Measurements from ENCODE around the gene NRXN3. TPM values are rescaled to one million over a fixed set of nuclear protein-coding genes. Genes with fewer than 3 reads are reported as not detected.

NRXN3 gene
- polyA plus RNA-seq, 1 donor from 2014 or later: 110 TPM

GRCh38 chr14:78451319-78451695 lies 281.1 kb downstream of the NRXN3 start:
- Histone ChIP-seq H3F3A (ENCODE audit: insufficient read depth, low read length, poor library complexity, severe bottlenecking) (no peaks in the 10 kb centered on the region), H3K9me3 (ENCODE audit: low read length) (no peaks in the 10 kb centered on the region), H3K36me3 (ENCODE audit: insufficient read depth, low read length) (no peaks in the 10 kb centered on the region), H4K20me1 (ENCODE audit: insufficient read depth) (no peaks in the 10 kb centered on the region), H3K79me2 (replicated peaks; ENCODE audit: insufficient read depth, low read length) (no peaks in the 10 kb centered on the region), H3K9ac (ENCODE audit: low read length) (no peak overlapping the region), H3K9me2 (ENCODE audit: insufficient read depth, low read length) (no peaks in the 10 kb centered on the region), H3K27me3 (ENCODE audit: insufficient read depth, low read depth, low read length) (no peaks in the 10 kb centered on the region), H3K27ac (ENCODE audit: low read length) (no peak overlapping the region), H3K4me2 (ENCODE audit: low read length) (no peak overlapping the region), H2AFZ (ENCODE audit: low read depth, low read length) (no peak overlapping the region), H3K4me3 (ENCODE audit: low read length) (no peak overlapping the region)
- no peak for TF ChIP-seq TAF1 (IDR thresholded peaks at IDR 0.05; ENCODE audit: low read depth)
- TF ChIP-seq CTCF (IDR thresholded peaks at IDR 0.05; ENCODE audit: poor library complexity, severe bottlenecking): no peak
- TF ChIP-seq MXI1 (conservative IDR thresholded peaks at IDR 0.05; ENCODE audit: poor library complexity, severe bottlenecking): no peak
- no peak for TF ChIP-seq EP300 (conservative IDR thresholded peaks at IDR 0.05; ENCODE audit: poor library complexity, severe bottlenecking)
- no peak for TF ChIP-seq RAD21 (conservative IDR thresholded peaks at IDR 0.05)
- TF ChIP-seq, protein P1, sequence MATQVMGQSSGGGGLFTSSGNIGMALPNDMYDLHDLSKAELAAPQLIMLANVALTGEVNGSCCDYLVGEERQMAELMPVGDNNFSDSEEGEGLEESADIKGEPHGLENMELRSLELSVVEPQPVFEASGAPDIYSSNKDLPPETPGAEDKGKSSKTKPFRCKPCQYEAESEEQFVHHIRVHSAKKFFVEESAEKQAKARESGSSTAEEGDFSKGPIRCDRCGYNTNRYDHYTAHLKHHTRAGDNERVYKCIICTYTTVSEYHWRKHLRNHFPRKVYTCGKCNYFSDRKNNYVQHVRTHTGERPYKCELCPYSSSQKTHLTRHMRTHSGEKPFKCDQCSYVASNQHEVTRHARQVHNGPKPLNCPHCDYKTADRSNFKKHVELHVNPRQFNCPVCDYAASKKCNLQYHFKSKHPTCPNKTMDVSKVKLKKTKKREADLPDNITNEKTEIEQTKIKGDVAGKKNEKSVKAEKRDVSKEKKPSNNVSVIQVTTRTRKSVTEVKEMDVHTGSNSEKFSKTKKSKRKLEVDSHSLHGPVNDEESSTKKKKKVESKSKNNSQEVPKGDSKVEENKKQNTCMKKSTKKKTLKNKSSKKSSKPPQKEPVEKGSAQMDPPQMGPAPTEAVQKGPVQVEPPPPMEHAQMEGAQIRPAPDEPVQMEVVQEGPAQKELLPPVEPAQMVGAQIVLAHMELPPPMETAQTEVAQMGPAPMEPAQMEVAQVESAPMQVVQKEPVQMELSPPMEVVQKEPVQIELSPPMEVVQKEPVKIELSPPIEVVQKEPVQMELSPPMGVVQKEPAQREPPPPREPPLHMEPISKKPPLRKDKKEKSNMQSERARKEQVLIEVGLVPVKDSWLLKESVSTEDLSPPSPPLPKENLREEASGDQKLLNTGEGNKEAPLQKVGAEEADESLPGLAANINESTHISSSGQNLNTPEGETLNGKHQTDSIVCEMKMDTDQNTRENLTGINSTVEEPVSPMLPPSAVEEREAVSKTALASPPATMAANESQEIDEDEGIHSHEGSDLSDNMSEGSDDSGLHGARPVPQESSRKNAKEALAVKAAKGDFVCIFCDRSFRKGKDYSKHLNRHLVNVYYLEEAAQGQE (IDR thresholded peaks at IDR 0.05; ENCODE audit: borderline replicate concordance): no peak
- TF ChIP-seq SMC3 (conservative IDR thresholded peaks at IDR 0.05; ENCODE audit: poor library complexity): no peak
- TF ChIP-seq EZH2 (IDR thresholded peaks at IDR 0.05; ENCODE audit: borderline replicate concordance, insufficient read depth, low read length, poor library complexity, severe bottlenecking): no peak
- TF ChIP-seq POLR2AphosphoS5 (IDR thresholded peaks at IDR 0.05): no peak

- H3K9ac ChIP-seq (ENCODE audit: low read length): no peak overlapping the region
- no peaks in the 10 kb centered on the region for H3K27me3 ChIP-seq (ENCODE audit: insufficient read depth, low read depth, low read length)
- no peak overlapping the region for H3K4me2 ChIP-seq (ENCODE audit: low read length)
- H3K27ac ChIP-seq (ENCODE audit: low read length): no peak overlapping the region
- no peak overlapping the region for H3K4me3 ChIP-seq (ENCODE audit: low read length)
- no peak overlapping the region for H2AFZ ChIP-seq (ENCODE audit: low read depth, low read length)
- H3K36me3 ChIP-seq (ENCODE audit: insufficient read depth, low read length): no peaks in the 10 kb centered on the region
- no peaks in the 10 kb centered on the region for H3K9me2 ChIP-seq (ENCODE audit: insufficient read depth, low read length)
- H3F3A ChIP-seq (ENCODE audit: insufficient read depth, low read length, poor library complexity, severe bottlenecking): no peaks in the 10 kb centered on the region
- TF ChIP-seq TAF1 (IDR thresholded peaks at IDR 0.05; ENCODE audit: low read depth) (no peak), EP300 (conservative IDR thresholded peaks at IDR 0.05; ENCODE audit: poor library complexity, severe bottlenecking) (no peak), EZH2 (IDR thresholded peaks at IDR 0.05; ENCODE audit: borderline replicate concordance, insufficient read depth, low read length, poor library complexity, severe bottlenecking) (no peak), MXI1 (conservative IDR thresholded peaks at IDR 0.05; ENCODE audit: poor library complexity, severe bottlenecking) (no peak), POLR2AphosphoS5 (IDR thresholded peaks at IDR 0.05) (no peak), CTCF (IDR thresholded peaks at IDR 0.05; ENCODE audit: poor library complexity, severe bottlenecking) (no peak), SMC3 (conservative IDR thresholded peaks at IDR 0.05; ENCODE audit: poor library complexity) (no peak), RAD21 (conservative IDR thresholded peaks at IDR 0.05) (no peak)
- TF ChIP-seq, protein P1 (IDR thresholded peaks at IDR 0.05; ENCODE audit: borderline replicate concordance): no peak
- H3K79me2 ChIP-seq (replicated peaks; ENCODE audit: insufficient read depth, low read length): no peaks in the 10 kb centered on the region
- H3K9me3 ChIP-seq (ENCODE audit: low read length): no peaks in the 10 kb centered on the region
- H4K20me1 ChIP-seq (ENCODE audit: insufficient read depth): no peaks in the 10 kb centered on the region
Observed at GRCh38 chr14:78455896-78456435, 285.8 kb downstream of the NRXN3 start.
